Tibial artery (tissue), 4 donors: Measurements from ENCODE around the gene TMEM222.

Experiments
- DNase-seq, 2 donors: peaks; one replicate each; pipeline ENCODE4 v3.0.0-alpha.2; 2019
- H3K27ac ChIP-seq, 2 donors: fragments of 200-600 bp; sonication (generic) in 1 of 2; 1 replicate in 1 of 2; 2 replicates in 1 of 2; pipeline ENCODE4 v1.5.1; 2018 to 2019; ENCODE audit warnings: mild to moderate bottlenecking in 1 of 2
- H3K27me3 ChIP-seq, 2 donors: fragments of 200-600 bp; sonication (generic) in 1 of 2; one replicate each; pipeline versions ENCODE4 v1.5.1 to v1.6.0; 2016 to 2019
- H3K36me3 ChIP-seq, 3 donors: fragments of 200-600 bp; sonication (generic) in 2 of 3; one replicate each; pipeline ENCODE4 v1.5.1; 2016 to 2019; ENCODE audit warnings: mild to moderate bottlenecking in 2 of 3
- H3K4me1 ChIP-seq, 4 donors: fragments of 200-600 bp; sonication (generic) in 2 of 4; 1 replicate in 3 of 4; 2 replicates in 1 of 4; pipeline ENCODE4 v1.5.1; 2016 to 2019
- H3K4me3 ChIP-seq, 2 donors: fragments of 200-600 bp; sonication (generic) in 1 of 2; 1 replicate in 1 of 2; 2 replicates in 1 of 2; pipeline ENCODE4 v1.5.1; 2018 to 2019; ENCODE audit warnings: mild to moderate bottlenecking in 2 of 2
- H3K9me3 ChIP-seq, 3 donors: fragments of 200-600 bp; sonication (generic) in 1 of 3; one replicate each; pipeline ENCODE4 v1.5.1; 2016 to 2019
- intact Hi-C: fragments of 100-400 bp; cut with DNase I; formaldehyde crosslinking; loops from one replicate; pipeline ENCODE4 v1.15.0; 2023; ENCODE audit warnings: low total_unique reads
- TF ChIP-seq, protein P1 (sequence below), 2 experiments: fragments of 200-600 bp in 1 of 2; fragments of 450-650 bp in 1 of 2; IDR thresholded peaks; one replicate each; pipeline ENCODE4 v1.5.1; 2017 to 2019; ENCODE audit warnings: antibody characterized with exemption in 2 of 2, mild to moderate bottlenecking in 1 of 2, moderate library complexity in 1 of 2

TMEM222 gene

DNA sequence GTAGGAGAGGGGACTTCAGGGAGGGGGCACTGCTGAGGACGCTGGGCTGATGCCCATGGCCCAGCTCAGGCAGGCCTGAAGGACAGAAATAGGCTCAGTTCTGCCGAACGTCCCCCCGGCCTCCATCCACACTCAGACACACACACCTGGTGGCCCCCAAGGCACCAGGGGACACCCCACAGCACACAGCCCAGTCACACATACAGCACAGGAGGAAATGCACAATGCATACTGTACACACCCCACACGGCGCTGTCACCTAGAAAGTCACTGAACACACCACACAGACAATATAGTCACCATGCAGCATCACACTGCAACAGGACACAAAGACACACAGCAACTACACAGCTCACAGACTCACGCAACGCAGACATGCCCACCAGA, 20.4 kb downstream of the TMEM222 start:
- intact Hi-C loops: no loop called here
- no peaks in the 10 kb centered on the region for H3K4me1 ChIP-seq

DNA sequence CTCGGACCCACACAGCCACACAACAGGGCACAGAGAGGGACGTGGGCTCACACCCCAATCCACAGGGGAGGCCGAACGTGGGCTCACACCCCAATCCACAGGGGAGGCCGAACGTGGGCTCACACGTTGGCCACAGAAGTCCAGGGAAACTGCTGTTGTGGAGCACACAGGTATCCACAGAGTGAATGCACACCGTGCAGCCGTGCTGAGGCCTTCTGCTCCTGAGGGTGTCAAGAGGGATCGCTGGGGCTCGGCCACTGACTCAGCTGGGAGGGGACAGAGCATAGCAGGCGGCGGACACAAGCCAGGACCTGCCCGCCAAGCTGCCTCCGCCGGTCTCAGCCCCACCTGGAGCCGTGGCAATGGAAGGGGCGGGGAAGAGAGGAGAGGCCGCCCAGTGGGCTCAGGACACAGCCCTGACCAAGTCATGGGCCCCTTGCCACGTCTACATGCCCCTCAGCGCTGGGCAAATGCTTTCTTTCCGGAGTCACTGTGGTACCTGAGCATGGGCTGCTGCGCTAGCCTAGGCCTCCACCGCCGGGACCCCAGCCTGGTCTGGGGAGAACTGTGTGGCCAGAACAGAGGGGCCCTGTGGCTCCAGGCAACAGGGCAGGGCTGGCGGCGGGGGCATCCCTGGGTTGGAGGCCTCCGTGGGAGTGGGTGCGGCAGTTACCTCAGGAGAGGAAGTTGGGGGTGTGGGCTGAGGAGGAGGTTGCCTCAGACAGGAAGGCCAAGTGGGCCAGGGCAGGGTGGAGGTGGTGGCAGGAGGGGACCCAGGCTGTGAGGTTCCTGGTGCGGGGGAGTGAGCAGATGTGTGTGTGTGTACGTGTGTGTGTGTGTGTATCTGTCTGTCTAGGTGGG, 21.0 kb downstream of the TMEM222 start:
- TF ChIP-seq, protein P1, sequence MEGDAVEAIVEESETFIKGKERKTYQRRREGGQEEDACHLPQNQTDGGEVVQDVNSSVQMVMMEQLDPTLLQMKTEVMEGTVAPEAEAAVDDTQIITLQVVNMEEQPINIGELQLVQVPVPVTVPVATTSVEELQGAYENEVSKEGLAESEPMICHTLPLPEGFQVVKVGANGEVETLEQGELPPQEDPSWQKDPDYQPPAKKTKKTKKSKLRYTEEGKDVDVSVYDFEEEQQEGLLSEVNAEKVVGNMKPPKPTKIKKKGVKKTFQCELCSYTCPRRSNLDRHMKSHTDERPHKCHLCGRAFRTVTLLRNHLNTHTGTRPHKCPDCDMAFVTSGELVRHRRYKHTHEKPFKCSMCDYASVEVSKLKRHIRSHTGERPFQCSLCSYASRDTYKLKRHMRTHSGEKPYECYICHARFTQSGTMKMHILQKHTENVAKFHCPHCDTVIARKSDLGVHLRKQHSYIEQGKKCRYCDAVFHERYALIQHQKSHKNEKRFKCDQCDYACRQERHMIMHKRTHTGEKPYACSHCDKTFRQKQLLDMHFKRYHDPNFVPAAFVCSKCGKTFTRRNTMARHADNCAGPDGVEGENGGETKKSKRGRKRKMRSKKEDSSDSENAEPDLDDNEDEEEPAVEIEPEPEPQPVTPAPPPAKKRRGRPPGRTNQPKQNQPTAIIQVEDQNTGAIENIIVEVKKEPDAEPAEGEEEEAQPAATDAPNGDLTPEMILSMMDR (IDR thresholded peaks at IDR 0.05): no peak
- Histone ChIP-seq H3K36me3 (no peaks in the 10 kb centered on the region), H3K4me3 (no peak overlapping the region), H3K27me3 (peaks cover 0 to 8% of the 10 kb centered on the region in 2 donors), H3K9me3 (no peaks in the 10 kb centered on the region), H3K4me1 (no peaks in the 10 kb centered on the region), H3K27ac (no peak overlapping the region)
- no peak for DNase-seq
- intact Hi-C loops: no loop called here

More for the DNA sequence above, 20.4 kb downstream of the TMEM222 start:
- no peak for DNase-seq
- TF ChIP-seq, protein P1 (IDR thresholded peaks at IDR 0.05): no peak
- Histone ChIP-seq H3K4me3 (no peak overlapping the region), H3K9me3 (no peaks in the 10 kb centered on the region), H3K27me3 (peaks cover 0 to 2% of the 10 kb centered on the region in 2 donors), H3K36me3 (peaks cover 0 to 3% (median 0%) of the 10 kb centered on the region in 3 donors), H3K27ac (no peak overlapping the region)

DNA sequence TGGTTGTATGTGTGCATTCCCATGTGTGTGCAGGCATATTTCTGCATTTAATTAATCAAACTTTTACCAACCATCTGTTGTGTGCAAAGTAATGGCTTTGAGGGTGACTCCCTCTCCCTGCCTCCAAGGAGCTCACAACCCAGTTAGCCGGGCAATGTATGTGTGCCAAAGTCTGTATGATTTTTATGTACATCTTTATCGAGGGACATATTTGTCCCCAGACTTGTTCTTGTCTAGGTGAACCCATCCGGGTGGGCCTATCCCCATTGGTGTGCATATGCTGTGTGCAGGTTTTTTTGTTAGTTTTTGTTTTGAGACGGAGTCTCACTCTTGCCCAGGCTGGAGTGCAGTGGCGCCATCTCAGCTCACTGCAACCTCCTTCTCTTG, 21.7 kb downstream of the TMEM222 start:
- intact Hi-C loops: no loop called here
- H3K4me1 ChIP-seq: no peaks in the 10 kb centered on the region
- no peak overlapping the region for H3K4me3 ChIP-seq
- TF ChIP-seq, protein P1 (IDR thresholded peaks at IDR 0.05): no peak
- no peaks in the 10 kb centered on the region for H3K9me3 ChIP-seq
- DNase-seq: no peak
- H3K27ac ChIP-seq: no peak overlapping the region
- H3K27me3 ChIP-seq: peaks cover 0 to 14% of the 10 kb centered on the region in 2 donors
- no peaks in the 10 kb centered on the region for H3K36me3 ChIP-seq

DNA sequence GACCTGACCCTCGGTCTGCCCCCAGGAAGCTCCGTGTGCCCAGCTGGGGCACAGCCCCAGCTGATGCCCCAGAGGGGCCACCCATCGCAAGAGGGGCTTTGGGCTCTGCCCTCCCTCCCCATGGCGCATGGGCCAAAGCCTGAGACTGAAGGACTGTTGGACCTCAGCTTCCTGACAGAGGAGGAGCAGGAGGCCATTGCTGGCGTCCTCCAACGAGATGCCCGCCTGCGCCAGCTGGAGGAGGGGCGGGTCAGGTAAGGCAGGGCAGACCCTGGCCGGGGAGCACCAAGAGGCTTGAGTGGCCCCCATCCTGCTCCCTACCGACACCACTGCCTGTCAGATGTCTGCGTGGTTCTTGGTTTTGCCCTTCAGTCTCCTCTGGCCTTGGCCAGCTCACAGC, 23.3 kb downstream of the TMEM222 start:
- Histone ChIP-seq H3K36me3 (no peaks in the 10 kb centered on the region), H3K4me1 (peaks cover 0 to 16% (median 12%) of the 10 kb centered on the region in 4 donors), H3K4me3 (no peak overlapping the region), H3K27ac (no peak overlapping the region), H3K9me3 (no peaks in the 10 kb centered on the region), H3K27me3 (peaks cover 0 to 29% of the 10 kb centered on the region in 2 donors)
- DNase-seq: no peak
- intact Hi-C loops: no loop called here
- TF ChIP-seq, protein P1 (IDR thresholded peaks at IDR 0.05): no peak

DNA sequence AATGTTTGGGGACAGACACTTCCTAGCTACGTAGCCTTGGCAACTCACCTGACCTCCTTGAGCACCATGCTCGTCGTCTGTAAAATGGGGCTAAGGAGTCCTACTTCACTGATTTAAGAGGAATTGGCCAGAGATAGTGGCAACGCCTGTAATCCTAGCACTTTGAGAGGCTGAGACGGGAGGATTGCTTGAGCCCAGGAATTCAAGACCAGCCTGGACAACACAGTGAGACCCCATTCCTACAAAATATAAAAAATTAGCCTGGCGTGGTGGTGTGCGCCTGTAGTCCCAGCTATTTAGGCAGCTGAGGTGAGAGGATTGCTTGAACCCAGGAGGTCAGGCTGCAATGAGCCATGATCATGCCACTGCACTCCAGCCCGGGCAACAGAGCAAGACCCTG, 24.4 kb downstream of the TMEM222 start:
- no peaks in the 10 kb centered on the region for H3K36me3 ChIP-seq
- H3K27ac ChIP-seq: no peak overlapping the region
- no peak for DNase-seq
- TF ChIP-seq, protein P1 (IDR thresholded peaks at IDR 0.05): no peak
- intact Hi-C loops: no loop called here
- H3K9me3 ChIP-seq: no peaks in the 10 kb centered on the region
- peaks cover 0 to 27% (median 23%) of the 10 kb centered on the region in 4 donors for H3K4me1 ChIP-seq
- no peak overlapping the region for H3K4me3 ChIP-seq
- H3K27me3 ChIP-seq: peaks cover 0 to 31% of the 10 kb centered on the region in 2 donors
